DOHH2 (cell line): Measurements from ENCODE around the gene RNU1-4.

Experiments
- CTCF ChIP-seq: fragments of 200-600 bp; sonication (generic); IDR thresholded peaks from one replicate; pipeline ENCODE4 v1.5.1; 2014; ENCODE audit warnings: antibody characterized with exemption, mild to moderate bottlenecking, low read depth, low read length; ENCODE audit not compliant: poor library complexity, severe bottlenecking
- EZH2phosphoT487 ChIP-seq: fragments of 200-600 bp; sonication (generic); IDR thresholded peaks from 2 replicates; pipeline ENCODE4 v1.6.1; 2017; ENCODE audit warnings: borderline replicate concordance, mild to moderate bottlenecking, antibody characterized with exemption, low read length, moderate library complexity, mixed read lengths

GRCh38 chr1:16727190-16728111 is 12.9 kb upstream of the RNU1-4 start:
- TF ChIP-seq CTCF (no peak), EZH2phosphoT487 (0 out of 2 replicates have a peak, but pooled peaks have one; percentile 65)
